Measurements from ENCODE around the gene ARHGAP24. TPM values are rescaled to one million over a fixed set of nuclear protein-coding genes. Genes with fewer than 3 reads are reported as not detected.

ARHGAP24 gene
- total and polyA plus RNA-seq, 2 donors (not counting 1 experiment from before 2014, with no cell fraction given): 48.4 to 141 TPM

- peak overlapping the region; percentile 63 for H3K4me3 Mint-ChIP-seq
- Histone ChIP-seq H4K20me1 (ENCODE audit: control insufficient read depth, insufficient read depth, low read length, poor library complexity, severe bottlenecking) (no peaks in the 10 kb centered on the region), H3K4me1 (ENCODE audit: control insufficient read depth in 2 of 2, insufficient read depth in 2 of 2, low read length in 2 of 2) (peaks cover 24 to 26% of the 10 kb centered on the region in 2 donors), H2AFZ (ENCODE audit: insufficient read depth, low read depth, low read length, poor library complexity, severe bottlenecking) (peak overlapping the region; percentile 54), H3K79me2 (ENCODE audit: control insufficient read depth, insufficient read depth, low read length) (no peaks in the 10 kb centered on the region), H3K4me3 (ENCODE audit: control extremely low read depth in 1 of 5, extremely low read depth in 1 of 5, insufficient read depth in 1 of 5, low read depth in 2 of 5, low read length in 4 of 5) (peak overlapping the region in 1 of 5 experiments; percentile 31), H3K27ac (ENCODE audit: low read length in 2 of 2) (peak overlapping the region; percentile 74 to 82), H3K9me3 (ENCODE audit: control extremely low read depth in 1 of 3, control insufficient read depth in 2 of 3, insufficient read depth in 1 of 3, low read length in 2 of 3) (no peaks in the 10 kb centered on the region), H3K27me3 (replicated peaks in 1 of 4; ENCODE audit: control extremely low read depth in 1 of 4, control insufficient read depth in 3 of 4, insufficient read depth in 4 of 4, low read length in 3 of 4) (no peaks in the 10 kb centered on the region), H3K36me3 (replicated peaks in 1 of 2; ENCODE audit: control extremely low read depth in 1 of 2, control insufficient read depth in 1 of 2, extremely low read depth in 1 of 2, insufficient read depth in 2 of 2, low read length in 1 of 2) (peaks cover 5 to 26% of the 10 kb centered on the region in 2 experiments), H3K9ac (ENCODE audit: low read length) (peak overlapping the region; percentile 11), H3K4me2 (replicated peaks; ENCODE audit: low read depth, low read length, poor library complexity, severe bottlenecking) (peak overlapping the region; percentile 66)
- POLR2A ChIA-PET: interaction anchor here (1.3 kb wide), 1 partner anchor 9 kb away, joined by 3 read pairs; no protein-coding TSS in a partner anchor
- DNase-seq: peak; percentile 34
- no peaks in the 10 kb centered on the region for H3K27me3 Mint-ChIP-seq
- ATAC-seq (ENCODE audit: low read depth): no peak
- H3K27ac Mint-ChIP-seq: peak overlapping the region; percentile 94
- CTCF ChIA-PET: interaction anchor here (1.4 to 2.3 kb wide), 4 partner anchors 22 to 64 kb away, joined by 3 to 8 read pairs (median 5); no protein-coding TSS in a partner anchor
- peaks cover 29% of the 10 kb centered on the region for H3K4me1 Mint-ChIP-seq
- intact Hi-C loops (cut with micrococcal nuclease): loop anchor here (1.0 to 5.0 kb wide), 2 partner anchors 8 to 53 kb away; no protein-coding TSS in a partner anchor
- WGBS (ENCODE audit: insufficient coverage): no CpG with 5 or more reads among the region's 3 CpGs
- H3K9me3 Mint-ChIP-seq (ENCODE audit: insufficient read depth): no peaks in the 10 kb centered on the region
- TF ChIP-seq CTCF (IDR thresholded peaks at IDR 0.05) (no peak), EZH2 (IDR thresholded peaks at IDR 0.05; ENCODE audit: borderline replicate concordance, insufficient read depth, low read depth, low read length, poor library complexity, severe bottlenecking) (no peak)
Measured at GRCh38 chr4:85724791-85725563, 250.0 kb downstream of the ARHGAP24 start.
